GM21723 (cell line): ENCODE results near the gene GRK4.

ENCODE experiments used
- ATAC-seq: cut with Tn5 transposase; IDR thresholded peaks from one replicate; pipeline ENCODE4 v1.9.1; 2021; ENCODE audit warnings: mild to moderate bottlenecking, moderate library complexity; ENCODE audit not compliant: unreplicated experiment

Gene GRK4

GRCh38 chr4:3009422-3009821 lies 46.1 kb downstream of the GRK4 start:
- no peak for ATAC-seq

GRCh38 chr4:3010577-3010976 lies 47.2 kb downstream of the GRK4 start:
- ATAC-seq, result no peak

GRCh38 chr4:3010998-3011397 lies 47.6 kb downstream of the GRK4 start:
- no peak for ATAC-seq

GRCh38 chr4:3011456-3012220 lies 48.3 kb downstream of the GRK4 start:
- ATAC-seq, result no peak

DNA sequence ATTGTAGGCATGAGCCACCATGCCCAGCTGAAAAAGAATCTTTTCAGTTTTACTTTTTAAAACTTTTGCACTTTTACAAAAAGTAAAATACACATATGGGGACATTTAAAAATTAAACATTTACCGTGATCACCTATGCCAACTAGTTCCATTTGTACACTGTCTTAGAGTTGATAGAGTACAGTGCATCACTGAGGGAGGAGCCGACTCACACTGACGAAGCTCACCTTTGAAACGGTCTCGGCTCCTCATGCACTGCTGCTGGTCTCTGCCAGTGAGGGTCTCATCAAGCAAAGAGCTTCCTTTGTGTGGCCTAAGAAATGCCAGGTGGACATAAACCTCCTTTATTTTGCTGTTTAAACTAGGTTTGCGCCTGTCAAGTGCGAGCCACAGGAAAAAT lies 50.0 kb downstream of the GRK4 start:
- ATAC-seq, result no peak

- peak; percentile 80 for ATAC-seq
These were observed 50.5 kb downstream of the GRK4 start for GRCh38 chr4:3013839-3014350.

- ATAC-seq, result no peak
These were observed 53.6 kb downstream of the GRK4 start for GRCh38 chr4:3016961-3017360.

DNA sequence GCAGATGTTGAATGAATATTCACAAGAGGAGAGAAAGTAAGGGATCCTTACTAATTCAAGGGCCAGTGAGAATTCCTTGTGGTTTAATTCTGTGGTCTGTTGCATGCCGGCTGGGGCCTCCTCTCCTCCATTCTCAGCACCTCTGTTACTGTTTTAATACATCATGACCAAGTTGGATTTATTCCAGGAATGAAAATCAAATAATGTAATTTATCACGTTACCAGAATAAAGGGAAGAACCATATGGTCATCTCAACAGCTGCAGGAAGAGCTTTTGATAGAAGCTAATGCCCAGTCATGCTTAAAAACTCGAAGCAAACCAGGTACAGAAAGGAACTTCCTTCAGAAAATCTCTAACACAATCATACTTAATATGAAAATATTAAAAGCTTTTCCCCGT lies 54.1 kb downstream of the GRK4 start:
- no peak for ATAC-seq

DNA sequence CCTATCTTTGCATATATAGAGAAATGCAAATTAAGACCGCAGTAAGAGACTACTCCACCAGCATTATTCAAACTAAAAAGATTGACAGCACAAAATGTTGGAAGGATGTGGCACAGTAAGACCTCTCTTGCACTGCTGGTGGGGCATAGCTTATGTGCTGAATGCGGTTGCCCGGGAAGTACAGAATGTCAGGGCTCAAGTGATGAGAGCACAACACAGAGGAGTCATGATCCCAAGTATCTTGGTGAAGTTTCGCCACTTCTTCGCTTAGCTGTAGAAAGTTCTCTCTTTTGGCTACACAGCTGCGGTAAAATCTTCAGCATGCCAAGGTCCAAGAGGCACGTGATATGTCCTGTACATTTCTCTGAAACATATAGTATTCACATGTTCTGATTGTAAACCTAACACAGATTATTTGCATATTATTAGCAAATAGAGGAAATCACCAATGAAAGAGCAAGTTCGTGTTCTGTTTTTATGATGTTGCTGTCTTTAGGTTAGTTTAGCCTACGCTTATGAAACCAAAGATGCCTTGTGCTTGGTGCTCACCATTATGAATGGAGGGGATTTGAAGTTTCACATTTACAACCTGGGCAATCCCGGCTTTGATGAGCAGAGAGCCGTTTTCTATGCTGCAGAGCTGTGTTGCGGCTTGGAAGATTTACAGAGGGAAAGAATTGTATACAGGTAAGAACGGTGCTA lies 55.9 kb downstream of the GRK4 start:
- no peak for ATAC-seq

DNA sequence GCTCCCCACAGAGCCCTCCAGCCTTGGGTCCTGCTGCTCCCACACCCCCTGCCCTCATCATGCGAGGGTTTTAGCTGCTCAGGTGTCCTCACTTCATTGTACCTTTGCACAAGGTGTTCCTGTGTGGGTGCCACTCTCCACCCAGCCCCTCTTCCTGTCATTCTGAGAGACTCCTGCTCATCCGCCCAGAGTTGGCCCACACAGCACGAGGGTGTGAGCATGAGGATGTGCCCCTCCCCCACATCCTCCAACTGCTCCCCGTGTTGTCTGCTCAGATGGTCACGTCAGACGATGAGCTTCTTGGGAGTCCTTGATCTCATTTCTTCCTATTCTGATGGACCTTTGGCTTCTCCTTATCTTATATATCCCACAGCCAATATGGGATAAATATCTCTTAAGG lies 57.8 kb downstream of the GRK4 start:
- no peak for ATAC-seq

GRCh38 chr4:3021627-3022026 lies 58.3 kb downstream of the GRK4 start:
- no peak for ATAC-seq

GRCh38 chr4:3022112-3022511 lies 58.7 kb downstream of the GRK4 start:
- no peak for ATAC-seq

DNA sequence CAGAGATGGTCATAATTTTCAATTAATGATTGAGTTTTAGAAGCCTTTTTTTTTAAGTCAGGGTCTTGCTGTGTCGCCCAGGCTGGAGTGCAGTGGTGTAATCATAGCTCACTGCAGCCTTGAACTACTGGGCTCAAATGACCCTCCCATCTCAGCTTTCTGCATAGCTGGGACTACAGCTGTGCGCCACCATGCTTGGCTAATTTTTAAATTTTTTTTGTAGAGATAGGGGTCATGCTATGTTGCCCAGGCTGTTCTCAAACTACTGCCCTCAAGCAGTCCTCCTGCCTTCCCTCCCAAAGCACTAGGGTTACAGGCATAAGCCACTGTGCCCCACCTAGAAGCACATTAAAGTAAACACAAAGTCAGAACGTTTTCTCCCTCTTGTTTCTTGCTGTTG lies 59.3 kb downstream of the GRK4 start:
- no peak for ATAC-seq

GRCh38 chr4:3025881-3026280 lies 62.5 kb downstream of the GRK4 start:
- ATAC-seq, result no peak

DNA sequence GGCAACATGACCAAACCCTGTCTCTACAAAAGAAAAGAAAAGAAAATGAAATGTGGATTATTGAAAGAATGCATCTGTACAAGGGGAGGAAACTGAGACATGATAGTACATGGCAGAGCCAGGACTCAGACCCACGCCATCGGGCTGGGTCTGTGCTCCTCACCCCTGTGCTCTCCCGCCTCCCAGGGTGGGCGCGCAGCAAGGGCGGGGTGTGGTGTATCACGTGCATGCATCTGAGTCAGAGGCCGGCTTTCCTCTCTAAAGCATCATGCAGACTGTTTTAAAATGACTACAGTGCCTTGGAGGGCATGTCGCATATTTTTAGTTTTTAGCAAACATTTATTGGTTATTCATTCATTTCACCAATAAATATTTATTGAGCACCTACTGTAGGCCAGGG lies 63.2 kb downstream of the GRK4 start:
- ATAC-seq, result no peak

DNA sequence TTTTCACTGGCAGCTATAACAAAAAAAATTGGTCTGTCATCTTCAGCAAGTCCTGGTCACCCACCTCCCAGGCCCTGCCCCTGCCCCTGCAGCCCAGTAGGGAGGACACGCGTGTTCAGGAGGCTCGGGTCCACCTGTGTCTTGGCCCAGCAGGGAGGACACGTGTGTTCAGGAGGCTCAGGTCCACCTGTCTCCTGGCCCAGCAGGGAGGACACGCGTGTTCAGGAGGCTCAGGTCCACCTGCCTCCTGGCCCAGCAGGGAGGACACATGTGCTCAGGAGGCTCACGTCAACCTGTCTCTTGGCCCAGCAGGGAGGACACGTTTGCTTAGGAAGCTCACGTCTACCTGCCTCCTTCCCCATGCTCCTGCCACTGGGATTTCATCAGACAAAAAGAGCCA lies 66.1 kb downstream of the GRK4 start:
- no peak for ATAC-seq

GRCh38 chr4:3030566-3031356 lies 67.4 kb downstream of the GRK4 start:
- no peak for ATAC-seq

- no peak for ATAC-seq
These were observed 68.1 kb downstream of the GRK4 start for GRCh38 chr4:3031357-3032082.

- no peak for ATAC-seq
These were observed 70.9 kb downstream of the GRK4 start for GRCh38 chr4:3034231-3034630.

DNA sequence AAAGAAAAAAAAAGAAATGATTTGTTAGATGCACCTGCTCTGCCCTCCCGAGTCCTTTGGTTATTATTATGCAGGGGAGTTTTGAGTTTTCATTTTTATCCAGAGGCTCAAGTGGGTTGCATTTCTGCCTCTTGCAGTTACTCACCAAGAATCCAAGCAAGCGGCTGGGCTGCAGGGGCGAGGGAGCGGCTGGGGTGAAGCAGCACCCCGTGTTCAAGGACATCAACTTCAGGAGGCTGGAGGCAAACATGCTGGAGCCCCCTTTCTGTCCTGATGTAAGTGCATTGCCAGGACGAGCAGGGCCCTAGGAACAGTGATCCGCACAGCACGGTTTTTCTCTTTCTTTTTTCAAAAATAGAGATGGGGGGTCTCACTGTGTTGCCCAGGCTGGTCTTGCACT lies 71.9 kb downstream of the GRK4 start:
- no peak for ATAC-seq

DNA sequence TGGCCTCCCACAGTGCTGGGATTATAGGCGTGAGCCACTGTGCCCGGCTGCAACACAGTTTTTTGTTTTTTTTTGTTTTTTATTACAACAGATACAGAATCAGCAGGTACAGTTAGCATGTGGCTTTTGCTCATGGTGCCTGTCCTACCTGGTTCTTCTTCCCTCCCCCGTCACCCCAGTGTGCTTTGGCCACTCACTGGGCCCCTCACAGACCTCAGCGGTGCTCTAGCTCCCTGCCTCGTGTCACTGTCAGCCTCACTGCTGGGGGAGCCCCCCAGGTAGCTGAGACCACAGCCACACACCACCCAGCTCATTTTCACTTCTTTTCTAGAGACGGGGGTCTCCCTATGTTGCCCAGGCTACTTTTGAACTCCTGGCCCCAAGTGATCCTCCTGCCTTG lies 72.3 kb downstream of the GRK4 start:
- ATAC-seq, result no peak
